Right atrium auricular region (tissue), 2 donors: Measurements from ENCODE around the gene SLC12A4. TPM values are rescaled to one million over a fixed set of nuclear protein-coding genes. Genes with fewer than 3 reads are reported as not detected.
"Not testable (repeated sequence)": the region's sequence is repeated elsewhere in the genome, so short reads cannot be mapped to it uniquely, and the experiment has no call there.

Experiments used
- DNase-seq: peaks from one replicate; pipeline ENCODE4 v3.0.0-alpha.2; 2019; ENCODE audit warnings: low spot score
- H3K27ac ChIP-seq, 2 donors: fragments of 200-600 bp; sonication (generic); 1 replicate in 1 of 2; 2 replicates in 1 of 2; pipeline ENCODE4 v1.5.1; 2016 to 2019
- H3K27me3 ChIP-seq, 2 donors: fragments of 200-600 bp; sonication (generic); one replicate each; pipeline versions ENCODE4 v1.5.1 to v1.6.0; 2017 to 2019
- H3K36me3 ChIP-seq: fragments of 200-600 bp; sonication (generic); one replicate; pipeline ENCODE4 v1.5.1; 2016
- H3K4me1 ChIP-seq, 2 donors: fragments of 200-600 bp; sonication (generic); one replicate each; pipeline versions ENCODE4 v1.5.1 to v1.6.0; 2017 to 2019
- H3K4me3 ChIP-seq, 2 donors: fragments of 200-600 bp; sonication (generic); 1 replicate in 1 of 2; 2 replicates in 1 of 2; pipeline ENCODE4 v1.5.1; 2017 to 2019; ENCODE audit warnings: mild to moderate bottlenecking in 1 of 2, moderate library complexity in 1 of 2
- H3K9me3 ChIP-seq, 2 donors: fragments of 200-600 bp; sonication (generic); one replicate each; pipeline ENCODE4 v1.5.1; 2019
- CTCF ChIP-seq, 2 donors: fragments of 200-600 bp; sonication (generic); IDR thresholded peaks; one replicate each; pipeline ENCODE4 v1.5.1; 2019; ENCODE audit warnings: antibody characterized with exemption in 2 of 2
- total RNA-seq, 2 donors: library from RNA; depleted of rRNA; stranded (reverse); fragments of >200 nt; gene quantifications; one replicate each; pipeline ENCODE4 v1.1.0, GENCODE V29; 2016

The SLC12A4 gene
- total RNA-seq, 2 donors from 2014 or later: 39.5 to 85.9 TPM

GRCh38 chr16:68005211-68005610 lies 36.8 kb upstream of the SLC12A4 start:
- Histone ChIP-seq H3K27ac (peak overlapping the region; percentile 22 to 43), H3K4me3 (no peak overlapping the region)

GRCh38 chr16:68003031-68003430 lies 34.6 kb upstream of the SLC12A4 start:
- no peak for DNase-seq
- H3K4me1 ChIP-seq: peaks cover 0 to 6% of the 10 kb centered on the region in 2 donors
- H3K27me3 ChIP-seq: no peaks in the 10 kb centered on the region
- H3K36me3 ChIP-seq: no peaks in the 10 kb centered on the region
- no peak overlapping the region for H3K27ac ChIP-seq
- TF ChIP-seq CTCF (IDR thresholded peaks at IDR 0.05): no peak
- H3K9me3 ChIP-seq: no peaks in the 10 kb centered on the region
- no peak overlapping the region for H3K4me3 ChIP-seq

More at GRCh38 chr16:68005211-68005610, 36.8 kb upstream of the SLC12A4 start:
- H3K27me3 ChIP-seq: no peaks in the 10 kb centered on the region
- H3K36me3 ChIP-seq: no peaks in the 10 kb centered on the region
- DNase-seq: no peak
- H3K9me3 ChIP-seq: no peaks in the 10 kb centered on the region
- H3K4me1 ChIP-seq: no peaks in the 10 kb centered on the region
- TF ChIP-seq CTCF (IDR thresholded peaks at IDR 0.05): no peak

- no peak for TF ChIP-seq CTCF (IDR thresholded peaks at IDR 0.05)
- no peak overlapping the region for H3K4me3 ChIP-seq
- no peak for DNase-seq
- H3K36me3 ChIP-seq: no peaks in the 10 kb centered on the region
- peak overlapping the region; percentile 56 to 62 for H3K27ac ChIP-seq
- no peaks in the 10 kb centered on the region for H3K9me3 ChIP-seq
- H3K27me3 ChIP-seq: no peaks in the 10 kb centered on the region
- H3K4me1 ChIP-seq: peaks cover 0 to 6% of the 10 kb centered on the region in 2 donors
Observed at GRCh38 chr16:68000450-68000849, 32.0 kb upstream of the SLC12A4 start.

GRCh38 chr16:67999985-68000384 lies 31.5 kb upstream of the SLC12A4 start:
- DNase-seq: no peak
- Histone ChIP-seq H3K27ac (peak overlapping the region; percentile 56 to 62), H3K4me3 (no peak overlapping the region), H3K27me3 (no peaks in the 10 kb centered on the region), H3K36me3 (no peaks in the 10 kb centered on the region), H3K9me3 (no peaks in the 10 kb centered on the region), H3K4me1 (peaks cover 0 to 6% of the 10 kb centered on the region in 2 donors)
- TF ChIP-seq CTCF (IDR thresholded peaks at IDR 0.05): no peak

GRCh38 chr16:67998779-67999688 lies 30.6 kb upstream of the SLC12A4 start, which contains the start of gene DPEP2:
TSS of gene DPEP2 (minus strand) at chr16:67999484. CDS start at chr16:67993212, 6,272 bp downstream.
- DNase-seq: peak; percentile 61
- H3K27ac ChIP-seq: peak within 1 kb of the TSS; percentile 56 to 62
- not testable (repeated sequence) for H3K4me1 ChIP-seq, H3K4me3 ChIP-seq, H3K9me3 ChIP-seq, H3K36me3 ChIP-seq, H3K27me3 ChIP-seq

GRCh38 chr16:67998231-67998778 lies 29.9 kb upstream of the SLC12A4 start:
- H3K4me1 ChIP-seq: peaks cover 0 to 13% of the 10 kb centered on the region in 2 donors
- H3K27ac ChIP-seq, H3K9me3 ChIP-seq, H3K4me3 ChIP-seq, H3K27me3 ChIP-seq, H3K36me3 ChIP-seq, DNase-seq: not testable (repeated sequence)
